Gastrocnemius medialis (tissue), 4 donors: ENCODE results near the gene KDM4C. TPM values are rescaled to one million over a fixed set of nuclear protein-coding genes. Genes with fewer than 3 reads are reported as not detected.

Experiments used
- ATAC-seq, 2 donors: fragments of 150-250 bp; one replicate each; pipeline ENCODE4 v1.9.1; 2016
- DNase-seq, 2 donors: peaks; one replicate each; pipeline ENCODE4 v3.0.0-alpha.2; 2019
- H3K27ac ChIP-seq, 4 donors: fragments of 200-600 bp; sonication (generic); 1 replicate in 1 of 4; 2 replicates in 3 of 4; pipeline ENCODE4 v1.5.1; 2016 to 2018; ENCODE audit warnings: mild to moderate bottlenecking in 2 of 4, moderate library complexity in 1 of 4
- H3K27me3 ChIP-seq, 3 donors: fragments of 200-600 bp; sonication (generic) in 2 of 3; 1 replicate in 1 of 3; 2 replicates in 2 of 3; pipeline versions ENCODE4 v1.5.1 to v1.6.0; 2016 to 2019; ENCODE audit warnings: mild to moderate bottlenecking in 1 of 3, moderate library complexity in 1 of 3
- H3K36me3 ChIP-seq, 2 donors: fragments of 200-600 bp; sonication (generic) in 1 of 2; one replicate each; pipeline ENCODE4 v1.5.1; 2017 to 2018
- H3K4me1 ChIP-seq, 2 donors: fragments of 200-600 bp; sonication (generic) in 1 of 2; one replicate each; pipeline ENCODE4 v1.5.1; 2016 to 2017; ENCODE audit warnings: mild to moderate bottlenecking in 2 of 2
- H3K4me3 ChIP-seq, 4 donors: fragments of 200-600 bp; sonication (generic) in 3 of 4; 1 replicate in 1 of 4; 2 replicates in 3 of 4; pipeline ENCODE4 v1.5.1; 2016 to 2019; ENCODE audit warnings: mild to moderate bottlenecking in 2 of 4
- H3K9me3 ChIP-seq, 3 donors: fragments of 200-600 bp; sonication (generic) in 2 of 3; 1 replicate in 1 of 3; 2 replicates in 2 of 3; pipeline ENCODE4 v1.5.1; 2016 to 2019
- POLR2A ChIP-seq, 2 donors: fragments of 450-650 bp; IDR thresholded peaks; one replicate each; pipeline ENCODE4 v1.6.1; 2017; ENCODE audit warnings: antibody characterized with exemption in 2 of 2, mild to moderate bottlenecking in 2 of 2, moderate library complexity in 2 of 2
- in situ Hi-C, 4 donors: fragments of 200-750 bp; cut with MboI; loops; one replicate each; pipeline versions ENCODE4 v1.15.0 to v1.8.0; 2017; ENCODE audit warnings: low sequenced_read_pairs in 4 of 4
- intact Hi-C: fragments of 100-400 bp; cut with DNase I; formaldehyde crosslinking; loops from one replicate; pipeline ENCODE4 v1.15.1; 2023; ENCODE audit warnings: low total_unique reads
- total RNA-seq, 4 donors: library from RNA; depleted of rRNA; stranded (reverse); fragments of >200 nt; gene quantifications; one replicate each; pipeline versions ENCODE4 v1.1.0 to v1.2.3, GENCODE V29; 2016
- TF ChIP-seq, protein P1 (sequence below), 5 experiments: fragments of 450-650 bp in 3 of 5; fragments of 200-600 bp in 2 of 5; sonication (generic) in 2 of 5; IDR thresholded peaks in 4 of 5; conservative IDR thresholded peaks in 1 of 5; 1 replicate in 4 of 5; 2 replicates in 1 of 5; pipeline ENCODE4 v1.5.1; 2016 to 2019; ENCODE audit warnings: antibody characterized with exemption in 5 of 5, mild to moderate bottlenecking in 3 of 5, moderate library complexity in 3 of 5

KDM4C gene
- total RNA-seq, 4 donors from 2014 or later: 7.7 to 23.3 (median 10.0) TPM

- Histone ChIP-seq H3K27me3 (no peaks in the 10 kb centered on the region), H3K27ac (no peak overlapping the region), H3K36me3 (no peaks in the 10 kb centered on the region), H3K4me3 (no peak overlapping the region), H3K9me3 (no peaks in the 10 kb centered on the region), H3K4me1 (peaks cover 5 to 7% of the 10 kb centered on the region in 2 donors)
- intact Hi-C loops: no loop called here
- in situ Hi-C loops: no loop called here
- ATAC-seq (no peak), DNase-seq (no peak)
- TF ChIP-seq, protein P1, sequence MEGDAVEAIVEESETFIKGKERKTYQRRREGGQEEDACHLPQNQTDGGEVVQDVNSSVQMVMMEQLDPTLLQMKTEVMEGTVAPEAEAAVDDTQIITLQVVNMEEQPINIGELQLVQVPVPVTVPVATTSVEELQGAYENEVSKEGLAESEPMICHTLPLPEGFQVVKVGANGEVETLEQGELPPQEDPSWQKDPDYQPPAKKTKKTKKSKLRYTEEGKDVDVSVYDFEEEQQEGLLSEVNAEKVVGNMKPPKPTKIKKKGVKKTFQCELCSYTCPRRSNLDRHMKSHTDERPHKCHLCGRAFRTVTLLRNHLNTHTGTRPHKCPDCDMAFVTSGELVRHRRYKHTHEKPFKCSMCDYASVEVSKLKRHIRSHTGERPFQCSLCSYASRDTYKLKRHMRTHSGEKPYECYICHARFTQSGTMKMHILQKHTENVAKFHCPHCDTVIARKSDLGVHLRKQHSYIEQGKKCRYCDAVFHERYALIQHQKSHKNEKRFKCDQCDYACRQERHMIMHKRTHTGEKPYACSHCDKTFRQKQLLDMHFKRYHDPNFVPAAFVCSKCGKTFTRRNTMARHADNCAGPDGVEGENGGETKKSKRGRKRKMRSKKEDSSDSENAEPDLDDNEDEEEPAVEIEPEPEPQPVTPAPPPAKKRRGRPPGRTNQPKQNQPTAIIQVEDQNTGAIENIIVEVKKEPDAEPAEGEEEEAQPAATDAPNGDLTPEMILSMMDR (IDR thresholded peaks at IDR 0.05 in 4 of 5, conservative IDR thresholded peaks at IDR 0.05 in 1 of 5): no peak
- TF ChIP-seq POLR2A (IDR thresholded peaks at IDR 0.05): no peak
These were observed 204.2 kb downstream of the KDM4C start for GRCh38 chr9:6961845-6962522.

- H3K27ac ChIP-seq: no peak overlapping the region
- no peaks in the 10 kb centered on the region for H3K36me3 ChIP-seq
- no peak overlapping the region for H3K4me3 ChIP-seq
- in situ Hi-C loops (no loop called here), intact Hi-C loops (no loop called here)
- no peak for ATAC-seq
- no peaks in the 10 kb centered on the region for H3K27me3 ChIP-seq
- DNase-seq: no peak
- no peak for TF ChIP-seq POLR2A (IDR thresholded peaks at IDR 0.05)
- TF ChIP-seq, protein P1 (IDR thresholded peaks at IDR 0.05 in 4 of 5, conservative IDR thresholded peaks at IDR 0.05 in 1 of 5): no peak
- H3K4me1 ChIP-seq: no peaks in the 10 kb centered on the region
- no peaks in the 10 kb centered on the region for H3K9me3 ChIP-seq
These were observed 207.8 kb downstream of the KDM4C start for GRCh38 chr9:6965566-6965965.

GRCh38 chr9:6968271-6968670 is 210.5 kb downstream of the KDM4C start:
- Histone ChIP-seq H3K9me3 (no peaks in the 10 kb centered on the region), H3K36me3 (no peaks in the 10 kb centered on the region), H3K27ac (no peak overlapping the region), H3K4me3 (no peak overlapping the region), H3K27me3 (no peaks in the 10 kb centered on the region), H3K4me1 (no peaks in the 10 kb centered on the region)
- in situ Hi-C loops: no loop called here
- intact Hi-C loops: no loop called here
- TF ChIP-seq, protein P1 (IDR thresholded peaks at IDR 0.05 in 4 of 5, conservative IDR thresholded peaks at IDR 0.05 in 1 of 5): no peak
- TF ChIP-seq POLR2A (IDR thresholded peaks at IDR 0.05): no peak
- DNase-seq (no peak), ATAC-seq (no peak)

DNA sequence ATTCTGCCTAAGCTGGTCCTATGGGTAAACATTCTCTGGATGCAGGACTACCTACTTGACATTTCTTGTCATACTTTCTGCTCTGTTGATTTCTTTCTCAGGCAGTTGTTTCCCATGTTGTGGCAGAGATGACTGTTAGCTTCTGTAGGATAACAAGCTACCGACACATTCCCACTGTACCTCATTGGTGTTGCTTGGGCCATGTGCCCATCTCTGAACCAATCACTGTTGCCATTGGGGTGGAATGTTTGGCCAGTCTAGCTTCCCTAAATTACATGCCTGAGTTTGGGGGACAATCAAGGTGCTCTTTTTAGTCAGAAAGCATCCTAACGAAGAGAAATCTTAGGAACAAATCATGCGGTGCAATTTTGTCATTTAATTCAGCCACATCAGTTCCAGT is 212.0 kb downstream of the KDM4C start:
- intact Hi-C loops (no loop called here), in situ Hi-C loops (no loop called here)
- no peaks in the 10 kb centered on the region for H3K27me3 ChIP-seq
- no peak overlapping the region for H3K4me3 ChIP-seq
- no peaks in the 10 kb centered on the region for H3K9me3 ChIP-seq
- TF ChIP-seq, protein P1 (IDR thresholded peaks at IDR 0.05 in 4 of 5, conservative IDR thresholded peaks at IDR 0.05 in 1 of 5): no peak
- TF ChIP-seq POLR2A (IDR thresholded peaks at IDR 0.05): no peak
- DNase-seq: no peak
- H3K4me1 ChIP-seq: no peaks in the 10 kb centered on the region
- no peak overlapping the region for H3K27ac ChIP-seq
- no peaks in the 10 kb centered on the region for H3K36me3 ChIP-seq
- no peak for ATAC-seq

DNA sequence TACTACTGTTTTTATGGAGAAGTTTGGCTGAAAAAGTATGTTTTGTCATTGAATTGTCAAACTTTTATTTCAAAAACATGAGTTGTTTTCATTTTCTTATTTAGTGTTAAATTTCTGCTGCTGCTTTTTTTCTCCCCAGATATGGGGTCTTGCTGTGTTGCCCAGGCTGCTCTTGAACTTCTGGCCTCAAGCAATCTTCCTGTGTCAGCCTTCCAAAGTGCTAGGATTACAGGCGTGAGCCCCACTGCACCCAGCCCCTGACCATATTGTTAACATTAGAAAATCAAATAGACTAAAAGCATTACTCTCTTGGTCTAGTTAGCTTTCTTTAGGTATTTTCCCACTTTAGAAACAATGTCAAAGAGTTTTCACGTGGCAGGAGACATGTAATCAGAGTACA is 215.3 kb downstream of the KDM4C start:
- Histone ChIP-seq H3K27ac (no peak overlapping the region), H3K4me1 (no peaks in the 10 kb centered on the region), H3K27me3 (no peaks in the 10 kb centered on the region), H3K4me3 (no peak overlapping the region), H3K9me3 (no peaks in the 10 kb centered on the region), H3K36me3 (no peaks in the 10 kb centered on the region)
- no peak for DNase-seq
- TF ChIP-seq POLR2A (IDR thresholded peaks at IDR 0.05): no peak
- TF ChIP-seq, protein P1 (IDR thresholded peaks at IDR 0.05 in 4 of 5, conservative IDR thresholded peaks at IDR 0.05 in 1 of 5): no peak
- no peak for ATAC-seq
- intact Hi-C loops (no loop called here), in situ Hi-C loops (no loop called here)
